K562 (cell line): ENCODE data around the gene KMT2E. TPM values are rescaled to one million over a fixed set of nuclear protein-coding genes. Genes with fewer than 3 reads are reported as not detected.
A peak's percentile ranks its signal among the peaks of the same experiment; 100 is the strongest.

Source experiments
- BRF1 ChIP-seq: IDR thresholded peaks from 3 replicates; pipeline ENCODE4 v1.6.1; 2011; ENCODE audit warnings: borderline replicate concordance, mild to moderate bottlenecking; ENCODE audit not compliant: insufficient read length; ENCODE audit errors: extremely low read depth
- CEBPB ChIP-seq: fragments of 450-650 bp; IDR thresholded peaks from 2 replicates; pipeline ENCODE4 v1.6.1; 2016; ENCODE audit warnings: missing genetic modification characterization, missing compliant biosample characterization
- EGR1 ChIP-seq: fragments of 450-650 bp; conservative IDR thresholded peaks from 2 replicates; pipeline ENCODE4 v1.6.1; 2017; ENCODE audit warnings: mild to moderate bottlenecking
- GABPB2 ChIP-seq: fragments of 250-450 bp; sonication (Bioruptor Pico); conservative IDR thresholded peaks from 2 replicates; pipeline ENCODE4 v1.5.1; 2021; ENCODE audit warnings: mild to moderate bottlenecking
- GTF2E2 ChIP-seq: fragments of 200-800 bp; sonication (Bioruptor generic); IDR thresholded peaks from 2 replicates; pipeline ENCODE4 v1.6.1; 2016; ENCODE audit warnings: missing genetic modification characterization, missing compliant biosample characterization
- HMGN3 ChIP-seq: IDR thresholded peaks from 2 replicates; pipeline ENCODE4 v1.6.1; 2011; ENCODE audit warnings: borderline replicate concordance, low read depth, mild to moderate bottlenecking, mixed read lengths, low read length; ENCODE audit not compliant: insufficient read length; ENCODE audit errors: extremely low read depth
- NCOA4 ChIP-seq: fragments of 450-650 bp; IDR thresholded peaks from 2 replicates; pipeline ENCODE4 v1.6.1; 2018; ENCODE audit warnings: mild to moderate bottlenecking; ENCODE audit not compliant: partially characterized antibody
- NCOR1 ChIP-seq: fragments of 450-650 bp; IDR thresholded peaks from 2 replicates; pipeline ENCODE4 v1.6.1; 2016; ENCODE audit warnings: mild to moderate bottlenecking, moderate library complexity
- NR2C1 ChIP-seq, 2 experiments: fragments of 450-650 bp; IDR thresholded peaks; 2 replicates each; pipeline ENCODE4 v1.6.1; 2017; ENCODE audit warnings: mild to moderate bottlenecking in 2 of 2, antibody characterized with exemption in 1 of 2, inconsistent platforms in 1 of 2, missing compliant biosample characterization in 1 of 2, missing genetic modification characterization in 1 of 2
- RBFOX2 ChIP-seq: fragments of 200-400 bp; formaldehyde crosslinking; IDR thresholded peaks from 2 replicates; pipeline ENCODE4 v1.6.1; 2017; ENCODE audit warnings: low read depth, mild to moderate bottlenecking, low read length, moderate library complexity
- RCOR1 ChIP-seq, 2 experiments: IDR thresholded peaks; 2 replicates each; pipeline ENCODE4 v1.6.1; 2012; ENCODE audit warnings: low read depth in 2 of 2, low read length in 2 of 2, borderline replicate concordance in 1 of 2, improper control_type of control experiment in 1 of 2
- RHOXF2B ChIP-seq: fragments of 250-450 bp; sonication (Bioruptor Pico); conservative IDR thresholded peaks from 2 replicates; pipeline ENCODE4 v1.5.1; 2021
- RNF2 ChIP-seq: sonication (generic); IDR thresholded peaks from 2 replicates; pipeline ENCODE4 v1.6.1; 2016
- SMC3 ChIP-seq: conservative IDR thresholded peaks from 2 replicates; pipeline ENCODE4 v1.6.1; 2011; ENCODE audit warnings: low read depth, low read length, improper control_type of control experiment; ENCODE audit not compliant: insufficient read depth
- SNIP1 ChIP-seq: fragments of 450-650 bp; IDR thresholded peaks from 2 replicates; pipeline ENCODE4 v1.7.1; 2017; ENCODE audit warnings: low read depth, mild to moderate bottlenecking
- TGIF2 ChIP-seq: sonication (generic); formaldehyde crosslinking; IDR thresholded peaks from 2 replicates; pipeline ENCODE4 v1.8.1; 2022; ENCODE audit warnings: mild to moderate bottlenecking, missing genetic modification reagents, moderate library complexity
- XRCC4 ChIP-seq: IDR thresholded peaks from one replicate; pipeline ENCODE4 v1.6.1; 2011; ENCODE audit not compliant: insufficient read depth, insufficient read length; ENCODE audit errors: extremely low read depth
- ZFX ChIP-seq: sonication (generic); formaldehyde crosslinking; IDR thresholded peaks from 2 replicates; pipeline ENCODE4 v1.8.0; 2022; ENCODE audit warnings: mild to moderate bottlenecking, missing genetic modification reagents, moderate library complexity
- ZNF174 ChIP-seq: fragments of 250-450 bp; sonication (Bioruptor Pico); IDR thresholded peaks from 2 replicates; pipeline ENCODE4 v1.4.0; 2020; ENCODE audit warnings: mild to moderate bottlenecking
- ZNF184 ChIP-seq: sonication (generic); formaldehyde crosslinking; IDR thresholded peaks from 2 replicates; pipeline ENCODE4 v1.5.0; 2020; ENCODE audit warnings: missing genetic modification reagents
- ZNF3 ChIP-seq: fragments of 250-450 bp; sonication (Bioruptor Pico); IDR thresholded peaks from 2 replicates; pipeline ENCODE4 v1.5.0; 2021; ENCODE audit warnings: mild to moderate bottlenecking, moderate library complexity
- ZNF507 ChIP-seq: conservative IDR thresholded peaks from 2 replicates; pipeline ENCODE4 v1.6.1; 2017; ENCODE audit warnings: missing genetic modification characterization, missing compliant biosample characterization
- ZNF57 ChIP-seq: fragments of 450-650 bp; formaldehyde crosslinking; IDR thresholded peaks from 2 replicates; pipeline ENCODE4 v1.4.0; 2020; ENCODE audit warnings: mild to moderate bottlenecking, moderate library complexity
- ZNF644 ChIP-seq: fragments of 200-800 bp; sonication (Bioruptor generic); IDR thresholded peaks from 2 replicates; pipeline ENCODE4 v1.6.1; 2016; ENCODE audit warnings: low read depth, missing genetic modification characterization, missing compliant biosample characterization
- polyA plus RNA-seq, 8 experiments: library from polyadenylated mRNA; depleted of rRNA in 4 of 8; stranded (reverse) in 5 of 8; unstranded in 3 of 8; fragments of >200 nt; fragmentation: Nextera tagmentation in 2 of 8; fragmentation: Illumina TruSeq in 1 of 8; extraction: Ambion mirVana in 2 of 8; extraction: Trizol in 1 of 8; gene quantifications; 2 replicates each; pipeline versions ENCODE4 v1.2.1 to v1.2.3, GENCODE V29; 2011 to 2014; ENCODE audit warnings: inconsistent platforms in 1 of 8, missing spikeins in 1 of 8
- total RNA-seq, 7 experiments: library from RNA; depleted of rRNA in 6 of 7; stranded (reverse); fragments of >200 nt in 6 of 7; fragmentation: Illumina TruSeq in 2 of 7; extraction: Trizol in 2 of 7; gene quantifications; 2 replicates each; pipeline versions ENCODE4 v1.2.1 to v1.2.3, GENCODE V29; 2011 to 2021; ENCODE audit warnings: low replicate concordance in 1 of 7
- TF ChIP-seq, protein P1 (sequence below): fragments of 200-800 bp; sonication (Bioruptor generic); IDR thresholded peaks from 2 replicates; pipeline ENCODE4 v1.6.1; 2017; ENCODE audit warnings: missing genetic modification characterization, missing compliant biosample characterization
- TF ChIP-seq, protein P2 (sequence below): IDR thresholded peaks from 2 replicates; pipeline ENCODE4 v1.6.1; 2016; ENCODE audit warnings: missing genetic modification characterization, missing compliant biosample characterization
- TF ChIP-seq, protein P3 (sequence below): sonication (generic); IDR thresholded peaks from 2 replicates; pipeline ENCODE4 v1.6.1; 2016

Gene KMT2E
- total and polyA plus RNA-seq, 9 of the 15 experiments (the other 6 are each of a cell fraction or from before 2014, with no cell fraction given), result 8.9 to 55.3 (median 38.1) TPM

- no peak for TF ChIP-seq EGR1
- TF ChIP-seq ZNF3, result no peak
- no peak for TF ChIP-seq ZNF57 (CRISPR knock-in tag)
- TF ChIP-seq, protein P1, sequence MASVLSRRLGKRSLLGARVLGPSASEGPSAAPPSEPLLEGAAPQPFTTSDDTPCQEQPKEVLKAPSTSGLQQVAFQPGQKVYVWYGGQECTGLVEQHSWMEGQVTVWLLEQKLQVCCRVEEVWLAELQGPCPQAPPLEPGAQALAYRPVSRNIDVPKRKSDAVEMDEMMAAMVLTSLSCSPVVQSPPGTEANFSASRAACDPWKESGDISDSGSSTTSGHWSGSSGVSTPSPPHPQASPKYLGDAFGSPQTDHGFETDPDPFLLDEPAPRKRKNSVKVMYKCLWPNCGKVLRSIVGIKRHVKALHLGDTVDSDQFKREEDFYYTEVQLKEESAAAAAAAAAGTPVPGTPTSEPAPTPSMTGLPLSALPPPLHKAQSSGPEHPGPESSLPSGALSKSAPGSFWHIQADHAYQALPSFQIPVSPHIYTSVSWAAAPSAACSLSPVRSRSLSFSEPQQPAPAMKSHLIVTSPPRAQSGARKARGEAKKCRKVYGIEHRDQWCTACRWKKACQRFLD, result no peak
- peak; percentile 29; the same call in 1 of the 2 replicates for TF ChIP-seq NCOR1
- TF ChIP-seq RHOXF2B (CRISPR knock-in tag), result no peak
- TF ChIP-seq SMC3, result no peak
- TF ChIP-seq RCOR1 (IDR thresholded peaks at IDR 0.05; ENCODE audit: borderline replicate concordance in 1 of 2, low read depth in 2 of 2, low read length in 2 of 2), result peak in 1 of 2 experiments; percentile 77; a peak in 2 of 4 replicates
- TF ChIP-seq TGIF2, result no peak
- TF ChIP-seq RNF2, result no peak
- TF ChIP-seq SNIP1, result no peak
- TF ChIP-seq ZNF174 (CRISPR knock-in tag), result no peak
- TF ChIP-seq GABPB2 (CRISPR knock-in tag), result no peak
- TF ChIP-seq GTF2E2 (tag), result no peak
- TF ChIP-seq BRF1, result no peak
- TF ChIP-seq, protein P2, sequence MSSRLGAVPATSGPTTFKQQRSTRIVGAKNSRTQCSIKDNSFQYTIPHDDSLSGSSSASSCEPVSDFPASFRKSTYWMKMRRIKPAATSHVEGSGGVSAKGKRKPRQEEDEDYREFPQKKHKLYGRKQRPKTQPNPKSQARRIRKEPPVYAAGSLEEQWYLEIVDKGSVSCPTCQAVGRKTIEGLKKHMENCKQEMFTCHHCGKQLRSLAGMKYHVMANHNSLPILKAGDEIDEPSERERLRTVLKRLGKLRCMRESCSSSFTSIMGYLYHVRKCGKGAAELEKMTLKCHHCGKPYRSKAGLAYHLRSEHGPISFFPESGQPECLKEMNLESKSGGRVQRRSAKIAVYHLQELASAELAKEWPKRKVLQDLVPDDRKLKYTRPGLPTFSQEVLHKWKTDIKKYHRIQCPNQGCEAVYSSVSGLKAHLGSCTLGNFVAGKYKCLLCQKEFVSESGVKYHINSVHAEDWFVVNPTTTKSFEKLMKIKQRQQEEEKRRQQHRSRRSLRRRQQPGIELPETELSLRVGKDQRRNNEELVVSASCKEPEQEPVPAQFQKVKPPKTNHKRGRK (tag), result no peak
- TF ChIP-seq XRCC4, result no peak
- no peak for TF ChIP-seq HMGN3
- TF ChIP-seq NR2C1 (IDR thresholded peaks at IDR 0.05), result no peak
- peak; percentile 23; the same call in 1 of the 2 replicates for TF ChIP-seq NR2C1 (tag; IDR thresholded peaks at IDR 0.05)
- TF ChIP-seq RBFOX2, result no peak
- TF ChIP-seq, protein P3, sequence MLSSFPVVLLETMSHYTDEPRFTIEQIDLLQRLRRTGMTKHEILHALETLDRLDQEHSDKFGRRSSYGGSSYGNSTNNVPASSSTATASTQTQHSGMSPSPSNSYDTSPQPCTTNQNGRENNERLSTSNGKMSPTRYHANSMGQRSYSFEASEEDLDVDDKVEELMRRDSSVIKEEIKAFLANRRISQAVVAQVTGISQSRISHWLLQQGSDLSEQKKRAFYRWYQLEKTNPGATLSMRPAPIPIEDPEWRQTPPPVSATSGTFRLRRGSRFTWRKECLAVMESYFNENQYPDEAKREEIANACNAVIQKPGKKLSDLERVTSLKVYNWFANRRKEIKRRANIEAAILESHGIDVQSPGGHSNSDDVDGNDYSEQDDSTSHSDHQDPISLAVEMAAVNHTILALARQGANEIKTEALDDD, result peak; percentile 57
- no peak for TF ChIP-seq NCOA4
- TF ChIP-seq CEBPB (tag), result no peak
- no peak for TF ChIP-seq ZNF184 (CRISPR knock-in tag)
- TF ChIP-seq ZNF644 (tag), result no peak
- no peak for TF ChIP-seq ZNF507 (tag)
- no peak for TF ChIP-seq ZFX
These were observed 7.5 kb upstream of the KMT2E start (continued) for GRCh38 chr7:105006367-105007136.
